ENCODE data around the gene FAXC.
"Not testable (repeated sequence)": the region's sequence is repeated elsewhere in the genome, so short reads cannot be mapped to it uniquely, and the experiment has no call there.

FAXC gene

GRCh38 chr6:99335298-99335697 is 14.2 kb downstream of the FAXC start:
- not testable (repeated sequence) for H3K27me3 ChIP-seq (ENCODE audit: insufficient read depth, low read length); H3K27ac ChIP-seq (ENCODE audit: low read length); H3K36me3 ChIP-seq (ENCODE audit: insufficient read depth, low read depth, low read length); H3K4me3 ChIP-seq (ENCODE audit: low read length); H3K9me3 ChIP-seq (ENCODE audit: insufficient read depth, low read depth, low read length); H3K4me1 ChIP-seq (ENCODE audit: insufficient read depth, low read length)
- H3K9ac ChIP-seq (ENCODE audit: low read depth, low read length), result peak overlapping the region; percentile 72; the same call in 1 of the 2 replicates

- H3K9ac ChIP-seq (ENCODE audit: low read depth, low read length), result peak overlapping the region; percentile 72; the same call in 1 of the 2 replicates
- H3K4me1 ChIP-seq (ENCODE audit: insufficient read depth, low read length), result no peaks in the 10 kb centered on the region; the same call in 1 of the 2 replicates
- no peak overlapping the region for H3K27ac ChIP-seq (ENCODE audit: low read length)
These were observed 14.8 kb downstream of the FAXC start for GRCh38 chr6:99334526-99335127.

GRCh38 chr6:99333068-99333467 is 16.4 kb downstream of the FAXC start:
- H3K4me1 ChIP-seq (ENCODE audit: insufficient read depth, low read length), result no peaks in the 10 kb centered on the region; the same call in 1 of the 2 replicates
- H3K36me3 ChIP-seq (ENCODE audit: insufficient read depth, low read depth, low read length), result peaks cover 13% of the 10 kb centered on the region; the same call in 1 of the 2 replicates
- H3K9me3 ChIP-seq (ENCODE audit: insufficient read depth, low read depth, low read length), result no peaks in the 10 kb centered on the region
- no peak overlapping the region for H3K4me3 ChIP-seq (ENCODE audit: low read length)
- no peak overlapping the region for H3K27ac ChIP-seq (ENCODE audit: low read length)
- no peak overlapping the region for H3K9ac ChIP-seq (ENCODE audit: low read depth, low read length)
- H3K27me3 ChIP-seq (ENCODE audit: insufficient read depth, low read length), result no peaks in the 10 kb centered on the region

More at GRCh38 chr6:99334526-99335127, 14.8 kb downstream of the FAXC start:
- no peaks in the 10 kb centered on the region for H3K27me3 ChIP-seq (ENCODE audit: insufficient read depth, low read length)
- H3K4me3 ChIP-seq (ENCODE audit: low read length), result no peak overlapping the region
- no peaks in the 10 kb centered on the region for H3K9me3 ChIP-seq (ENCODE audit: insufficient read depth, low read depth, low read length)
- peaks cover 6% of the 10 kb centered on the region; the same call in 1 of the 2 replicates for H3K36me3 ChIP-seq (ENCODE audit: insufficient read depth, low read depth, low read length)

- Histone ChIP-seq H3K36me3 (ENCODE audit: insufficient read depth, low read depth, low read length) (peaks cover 13% of the 10 kb centered on the region; the same call in 1 of the 2 replicates), H3K4me3 (ENCODE audit: low read length) (no peak overlapping the region), H3K27ac (ENCODE audit: low read length) (no peak overlapping the region), H3K27me3 (ENCODE audit: insufficient read depth, low read length) (no peaks in the 10 kb centered on the region), H3K9ac (ENCODE audit: low read depth, low read length) (no peak overlapping the region), H3K9me3 (ENCODE audit: insufficient read depth, low read depth, low read length) (no peaks in the 10 kb centered on the region), H3K4me1 (ENCODE audit: insufficient read depth, low read length) (no peaks in the 10 kb centered on the region; the same call in 1 of the 2 replicates)
These were observed 17.9 kb downstream of the FAXC start for GRCh38 chr6:99331531-99331930.

- peaks cover 3% of the 10 kb centered on the region; the same call in 1 of the 2 replicates for H3K4me1 ChIP-seq (ENCODE audit: insufficient read depth, low read length)
- H3K9ac ChIP-seq (ENCODE audit: low read depth, low read length), result no peak overlapping the region
- no peak overlapping the region for H3K27ac ChIP-seq (ENCODE audit: low read length)
- peaks cover 20% of the 10 kb centered on the region; the same call in 1 of the 2 replicates for H3K36me3 ChIP-seq (ENCODE audit: insufficient read depth, low read depth, low read length)
- no peaks in the 10 kb centered on the region for H3K27me3 ChIP-seq (ENCODE audit: insufficient read depth, low read length)
- no peak overlapping the region for H3K4me3 ChIP-seq (ENCODE audit: low read length)
- no peaks in the 10 kb centered on the region for H3K9me3 ChIP-seq (ENCODE audit: insufficient read depth, low read depth, low read length)
These were observed 19.3 kb downstream of the FAXC start for GRCh38 chr6:99330159-99330558.

GRCh38 chr6:99324996-99325395 is 24.5 kb downstream of the FAXC start:
- H3K27me3 ChIP-seq (ENCODE audit: insufficient read depth, low read length), result no peaks in the 10 kb centered on the region
- H3K9me3 ChIP-seq (ENCODE audit: insufficient read depth, low read depth, low read length), result no peaks in the 10 kb centered on the region
- no peak overlapping the region for H3K27ac ChIP-seq (ENCODE audit: low read length)
- peaks cover 3% of the 10 kb centered on the region; the same call in 1 of the 2 replicates for H3K4me1 ChIP-seq (ENCODE audit: insufficient read depth, low read length)
- H3K36me3 ChIP-seq (ENCODE audit: insufficient read depth, low read depth, low read length), result peaks cover 38% of the 10 kb centered on the region
- H3K4me3 ChIP-seq (ENCODE audit: low read length), result no peak overlapping the region
- no peak overlapping the region for H3K9ac ChIP-seq (ENCODE audit: low read depth, low read length)

GRCh38 chr6:99318566-99318965 is 30.9 kb downstream of the FAXC start:
- Histone ChIP-seq H3K4me3 (ENCODE audit: low read length) (no peak overlapping the region), H3K27ac (ENCODE audit: low read length) (no peak overlapping the region), H3K4me1 (ENCODE audit: insufficient read depth, low read length) (0 out of 2 replicates have a peak, but pooled peaks cover 2% of the 10 kb centered on the region), H3K27me3 (ENCODE audit: insufficient read depth, low read length) (no peaks in the 10 kb centered on the region), H3K9me3 (ENCODE audit: insufficient read depth, low read depth, low read length) (no peaks in the 10 kb centered on the region), H3K9ac (ENCODE audit: low read depth, low read length) (no peak overlapping the region), H3K36me3 (ENCODE audit: insufficient read depth, low read depth, low read length) (peaks cover 21% of the 10 kb centered on the region)

GRCh38 chr6:99312354-99312753 is 37.1 kb downstream of the FAXC start:
- Histone ChIP-seq H3K27ac (ENCODE audit: low read length) (no peak overlapping the region), H3K9ac (ENCODE audit: low read depth, low read length) (no peak overlapping the region), H3K27me3 (ENCODE audit: insufficient read depth, low read length) (no peaks in the 10 kb centered on the region), H3K4me1 (ENCODE audit: insufficient read depth, low read length) (no peaks in the 10 kb centered on the region), H3K4me3 (ENCODE audit: low read length) (no peak overlapping the region), H3K36me3 (ENCODE audit: insufficient read depth, low read depth, low read length) (peaks cover 3% of the 10 kb centered on the region; the same call in 1 of the 2 replicates), H3K9me3 (ENCODE audit: insufficient read depth, low read depth, low read length) (no peaks in the 10 kb centered on the region)

- Histone ChIP-seq H3K9me3 (ENCODE audit: insufficient read depth, low read depth, low read length) (no peaks in the 10 kb centered on the region), H3K4me3 (ENCODE audit: low read length) (no peak overlapping the region), H3K4me1 (ENCODE audit: insufficient read depth, low read length) (no peaks in the 10 kb centered on the region), H3K27me3 (ENCODE audit: insufficient read depth, low read length) (no peaks in the 10 kb centered on the region), H3K27ac (ENCODE audit: low read length) (no peak overlapping the region), H3K9ac (ENCODE audit: low read depth, low read length) (no peak overlapping the region), H3K36me3 (ENCODE audit: insufficient read depth, low read depth, low read length) (peaks cover 5% of the 10 kb centered on the region; the same call in 1 of the 2 replicates)
These were observed 38.9 kb downstream of the FAXC start for GRCh38 chr6:99310553-99310952.

- Histone ChIP-seq H3K9ac (ENCODE audit: low read depth, low read length) (no peak overlapping the region), H3K9me3 (ENCODE audit: insufficient read depth, low read depth, low read length) (no peaks in the 10 kb centered on the region), H3K27me3 (ENCODE audit: insufficient read depth, low read length) (no peaks in the 10 kb centered on the region)
These were observed 39.9 kb downstream of the FAXC start for GRCh38 chr6:99309557-99309956.

GRCh38 chr6:99308788-99309187 is 40.7 kb downstream of the FAXC start:
- Histone ChIP-seq H3K9ac (ENCODE audit: low read depth, low read length) (no peak overlapping the region), H3K27me3 (ENCODE audit: insufficient read depth, low read length) (no peaks in the 10 kb centered on the region), H3K36me3 (ENCODE audit: insufficient read depth, low read depth, low read length) (peaks cover 5% of the 10 kb centered on the region; the same call in 1 of the 2 replicates), H3K4me1 (ENCODE audit: insufficient read depth, low read length) (no peaks in the 10 kb centered on the region), H3K27ac (ENCODE audit: low read length) (no peak overlapping the region), H3K9me3 (ENCODE audit: insufficient read depth, low read depth, low read length) (no peaks in the 10 kb centered on the region), H3K4me3 (ENCODE audit: low read length) (no peak overlapping the region)

More at GRCh38 chr6:99309557-99309956, 39.9 kb downstream of the FAXC start:
- Histone ChIP-seq H3K27ac (ENCODE audit: low read length) (no peak overlapping the region), H3K4me1 (ENCODE audit: insufficient read depth, low read length) (no peaks in the 10 kb centered on the region), H3K4me3 (ENCODE audit: low read length) (no peak overlapping the region), H3K36me3 (ENCODE audit: insufficient read depth, low read depth, low read length) (peaks cover 5% of the 10 kb centered on the region; the same call in 1 of the 2 replicates)

- no peaks in the 10 kb centered on the region for H3K4me1 ChIP-seq (ENCODE audit: insufficient read depth, low read length)
- no peak overlapping the region for H3K9ac ChIP-seq (ENCODE audit: low read depth, low read length)
- no peak overlapping the region for H3K4me3 ChIP-seq (ENCODE audit: low read length)
- no peaks in the 10 kb centered on the region for H3K27me3 ChIP-seq (ENCODE audit: insufficient read depth, low read length)
- H3K27ac ChIP-seq (ENCODE audit: low read length), result no peak overlapping the region
- H3K9me3 ChIP-seq (ENCODE audit: insufficient read depth, low read depth, low read length), result no peaks in the 10 kb centered on the region
- peaks cover 5% of the 10 kb centered on the region; the same call in 1 of the 2 replicates for H3K36me3 ChIP-seq (ENCODE audit: insufficient read depth, low read depth, low read length)
These were observed 42.1 kb downstream of the FAXC start for GRCh38 chr6:99307295-99307907.
